CD14-positive monocyte (primary cell): Measurements from ENCODE around the gene LRWD1. TPM values are rescaled to one million over a fixed set of nuclear protein-coding genes. Genes with fewer than 3 reads are reported as not detected.

Experiments
- DNase-seq, 3 donors: peaks; one replicate each; pipeline ENCODE4 v3.0.0-alpha.2; 2011 to 2022
- H2AFZ ChIP-seq: 2 replicates; pipeline ENCODE4 v1.6.0; 2012; ENCODE audit warnings: mild to moderate bottlenecking, low read depth, low read length, inconsistent platforms; ENCODE audit not compliant: insufficient read depth, poor library complexity, severe bottlenecking
- H3K27ac ChIP-seq, 2 donors: 1 replicate in 1 of 2; 2 replicates in 1 of 2; pipeline ENCODE4 v1.5.1; 2012 to 2013; ENCODE audit warnings: low read length in 2 of 2, control low read depth in 1 of 2, inconsistent platforms in 1 of 2, low read depth in 1 of 2, mild to moderate bottlenecking in 1 of 2
- H3K27me3 ChIP-seq, 2 donors: one replicate each; pipeline versions ENCODE4 v1.6.0 to v1.6.1; 2011 to 2013; ENCODE audit warnings: low read length in 2 of 2; ENCODE audit not compliant: control insufficient read depth in 2 of 2, insufficient read depth in 2 of 2
- H3K36me3 ChIP-seq, 2 donors: replicated peaks in 1 of 2; 1 replicate in 1 of 2; 2 replicates in 1 of 2; pipeline versions ENCODE4 v1.5.1 to v1.6.1; 2012 to 2013; ENCODE audit warnings: low read length in 2 of 2, control low read depth in 1 of 2, inconsistent platforms in 1 of 2, mild to moderate bottlenecking in 1 of 2; ENCODE audit not compliant: insufficient read depth in 2 of 2, control insufficient read depth in 1 of 2
- H3K4me1 ChIP-seq, 2 donors: 1 replicate in 1 of 2; 2 replicates in 1 of 2; pipeline versions ENCODE4 v1.5.1 to v1.6.1; 2012 to 2013; ENCODE audit warnings: low read length in 2 of 2, control low read depth in 1 of 2, inconsistent platforms in 1 of 2, mild to moderate bottlenecking in 1 of 2, moderate library complexity in 1 of 2; ENCODE audit not compliant: insufficient read depth in 2 of 2, control insufficient read depth in 1 of 2
- H3K4me2 ChIP-seq: replicated peaks from 2 replicates; pipeline ENCODE3; 2012; ENCODE audit warnings: low read length, moderate library complexity, mild to moderate bottlenecking; ENCODE audit not compliant: poor library complexity, severe bottlenecking; ENCODE audit errors: extremely low read depth
- H3K4me3 ChIP-seq, 3 experiments: fragments of 200-600 bp in 1 of 3; sonication (generic) in 1 of 3; replicated peaks in 1 of 3; 1 replicate in 2 of 3; 2 replicates in 1 of 3; pipeline ENCODE4 v1.5.1; 2011 to 2013; ENCODE audit warnings: low read length in 3 of 3, mild to moderate bottlenecking in 3 of 3, control low read depth in 2 of 3, low read depth in 2 of 3, inconsistent platforms in 1 of 3, moderate library complexity in 1 of 3
- H3K79me2 ChIP-seq: 2 replicates; pipeline ENCODE4 v1.6.0; 2012; ENCODE audit warnings: mild to moderate bottlenecking, control low read depth, inconsistent platforms, low read length, moderate library complexity; ENCODE audit not compliant: insufficient read depth
- H3K9ac ChIP-seq: 2 replicates; pipeline ENCODE4 v1.6.0; 2017; ENCODE audit warnings: low read length, mild to moderate bottlenecking; ENCODE audit not compliant: insufficient read depth, poor library complexity, severe bottlenecking
- H3K9me3 ChIP-seq, 2 donors: replicated peaks in 1 of 2; 1 replicate in 1 of 2; 2 replicates in 1 of 2; pipeline versions ENCODE4 v1.5.1 to v1.6.1; 2012 to 2013; ENCODE audit warnings: low read length in 2 of 2, control low read depth in 1 of 2; ENCODE audit not compliant: control insufficient read depth in 1 of 2, insufficient read depth in 1 of 2
- H4K20me1 ChIP-seq: 2 replicates; pipeline ENCODE4 v1.6.0; 2012; ENCODE audit warnings: mild to moderate bottlenecking, low read length, control low read depth, moderate library complexity; ENCODE audit not compliant: insufficient read depth
- H3K27ac Mint-ChIP-seq, 7 donors: one replicate each; pipeline ENCODE4 v1.8.0; 2020; ENCODE audit warnings: mild to moderate bottlenecking in 7 of 7, mixed read lengths in 7 of 7, moderate library complexity in 6 of 7, inconsistent platforms in 2 of 7
- H3K27me3 Mint-ChIP-seq, 3 donors: one replicate each; pipeline ENCODE4 v1.8.0; 2021 to 2022; ENCODE audit warnings: low read depth in 3 of 3, mild to moderate bottlenecking in 3 of 3, mixed read lengths in 3 of 3, moderate library complexity in 3 of 3, inconsistent platforms in 1 of 3
- H3K36me3 Mint-ChIP-seq, 2 donors: one replicate each; pipeline ENCODE4 v1.8.0; 2020; ENCODE audit warnings: mixed read lengths in 2 of 2, inconsistent platforms in 1 of 2, mild to moderate bottlenecking in 1 of 2
- H3K4me1 Mint-ChIP-seq: one replicate; pipeline ENCODE4 v1.8.0; 2020; ENCODE audit warnings: mild to moderate bottlenecking, mixed read lengths
- H3K4me3 Mint-ChIP-seq, 2 donors: one replicate each; pipeline ENCODE4 v1.8.0; 2020; ENCODE audit warnings: mild to moderate bottlenecking in 2 of 2, mixed read lengths in 2 of 2, moderate library complexity in 1 of 2
- H3K9me3 Mint-ChIP-seq, 7 donors: one replicate each; pipeline ENCODE4 v1.8.0; 2020 to 2022; ENCODE audit warnings: mixed read lengths in 7 of 7, mild to moderate bottlenecking in 6 of 7, moderate library complexity in 6 of 7, inconsistent platforms in 2 of 7
- CTCF ChIP-seq: fragments of 200-600 bp; IDR thresholded peaks from one replicate; pipeline ENCODE4 v1.8.0; 2022; ENCODE audit warnings: antibody characterized with exemption, mild to moderate bottlenecking
- WGBS: methylation state at CpG from one replicate; pipeline ENCODE4 v1.1.5; 2013; ENCODE audit warnings: missing lambda C conversion rate; ENCODE audit not compliant: insufficient coverage; 5-methylcytosine and 5-hydroxymethylcytosine counted together
- intact Hi-C, 2 donors: fragments of 100-400 bp; cut with micrococcal nuclease; formaldehyde crosslinking; loops; one replicate each; pipeline versions ENCODE4 v1.15.0 to v1.15.1; 2023
- polyA plus RNA-seq, 3 donors: library from polyadenylated mRNA; depleted of rRNA in 1 of 3; unstranded in 2 of 3; stranded (reverse) in 1 of 3; fragments of 300-500 nt in 2 of 3; fragments of >200 nt in 1 of 3; fragmentation: Illumina TruSeq in 2 of 3; gene quantifications; 1 replicate in 2 of 3; 2 replicates in 1 of 3; pipeline ENCODE4 v1.2.3, GENCODE V29; 2012 to 2021

Gene LRWD1
- polyA plus RNA-seq, 3 donors: 5.4 to 10.7 (median 6.1) TPM

DNA sequence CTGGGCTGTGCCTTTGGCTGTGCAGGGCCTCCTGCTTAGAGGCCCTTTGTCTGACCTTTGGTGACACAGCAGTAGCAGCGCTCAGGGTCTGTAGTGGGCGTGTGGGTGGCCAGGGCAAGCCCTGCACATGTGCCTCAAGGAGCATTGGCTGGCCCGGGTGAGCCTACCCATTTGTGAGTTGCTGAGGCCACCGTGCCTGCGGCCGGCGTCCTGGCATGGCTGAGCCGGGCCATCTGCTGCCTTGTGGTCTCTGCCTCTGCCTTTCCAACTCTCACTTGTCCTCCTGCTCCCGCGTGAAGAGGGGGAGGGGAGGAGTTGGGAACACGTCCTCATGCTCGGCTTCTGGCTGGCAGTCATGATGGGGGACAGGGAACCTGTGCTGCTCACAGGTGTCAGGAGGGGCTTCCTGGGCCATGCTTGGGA is 40.6 kb upstream of the LRWD1 start:
- Mint-ChIP-seq H3K27ac (peak overlapping the region; percentile 100), H3K4me3 (no peak overlapping the region), H3K27me3 (peaks cover 0 to 5% (median 0%) of the 10 kb centered on the region in 3 donors), H3K4me1 (peaks cover 71% of the 10 kb centered on the region), H3K36me3 (peaks cover 29 to 41% of the 10 kb centered on the region in 2 donors), H3K9me3 (no peaks in the 10 kb centered on the region)
- H3K4me2 ChIP-seq: no peak overlapping the region
- H3K36me3 ChIP-seq: peaks cover 0 to under 1% of the 10 kb centered on the region in 2 donors
- no peak for TF ChIP-seq CTCF
- peak overlapping the region; percentile 98 to 100 for H3K27ac ChIP-seq
- H3K27me3 ChIP-seq: no peaks in the 10 kb centered on the region
- no peak for DNase-seq
- no peak overlapping the region for H3K9ac ChIP-seq
- 82% methylated on average over 3 of the region's 12 CpGs for WGBS
- peaks cover 5% of the 10 kb centered on the region for H3K79me2 ChIP-seq
- peaks cover 70 to 78% of the 10 kb centered on the region in 2 donors for H3K4me1 ChIP-seq
- no peaks in the 10 kb centered on the region for H3K9me3 ChIP-seq
- no peaks in the 10 kb centered on the region for H4K20me1 ChIP-seq
- H3K4me3 ChIP-seq: no peak overlapping the region
- H2AFZ ChIP-seq: no peak overlapping the region
- intact Hi-C loops: no loop called here

GRCh38 chr7:102424787-102425218 is 40.0 kb upstream of the LRWD1 start:
- H3K27ac ChIP-seq: peak overlapping the region; percentile 98 to 100
- Mint-ChIP-seq H3K9me3 (peaks cover 0 to 2% (median 0%) of the 10 kb centered on the region in 7 donors), H3K4me3 (peak overlapping the region; percentile 73 to 85), H3K27ac (peak overlapping the region; percentile 100), H3K4me1 (peaks cover 72% of the 10 kb centered on the region), H3K27me3 (peaks cover 0 to 5% (median 0%) of the 10 kb centered on the region in 3 donors), H3K36me3 (peaks cover 29 to 39% of the 10 kb centered on the region in 2 donors)
- peaks cover 72 to 79% of the 10 kb centered on the region in 2 donors for H3K4me1 ChIP-seq
- intact Hi-C loops: no loop called here
- H3K36me3 ChIP-seq: no peaks in the 10 kb centered on the region
- DNase-seq: peak; percentile 67 to 77 (median 76)
- H3K4me2 ChIP-seq: peak overlapping the region; percentile 57
- H3K27me3 ChIP-seq: no peaks in the 10 kb centered on the region
- no peak for TF ChIP-seq CTCF
- peak overlapping the region; percentile 44 for H2AFZ ChIP-seq
- no peaks in the 10 kb centered on the region for H3K9me3 ChIP-seq
- peak overlapping the region in 1 of 3 experiments; percentile 56 for H3K4me3 ChIP-seq
- peak overlapping the region; percentile 94 for H3K9ac ChIP-seq
- 17% methylated on average over 8 of the region's 13 CpGs for WGBS
- H4K20me1 ChIP-seq: no peaks in the 10 kb centered on the region
- H3K79me2 ChIP-seq: peaks cover 5% of the 10 kb centered on the region
